Esophagus squamous epithelium (tissue), 5 donors: ENCODE data around the gene SMAD7. TPM values are rescaled to one million over a fixed set of nuclear protein-coding genes. Genes with fewer than 3 reads are reported as not detected.
A peak's percentile ranks its signal among the peaks of the same experiment; 100 is the strongest.

Source experiments
- DNase-seq: peaks from one replicate; lab custom pipeline; 2025; lab: John Stamatoyannopoulos, UW
- H3K27ac ChIP-seq, 4 donors: fragments of 200-600 bp; sonication (generic); one replicate each; pipeline ENCODE4 v1.5.1; 2016 to 2019; ENCODE audit warnings: mild to moderate bottlenecking in 1 of 4
- H3K27me3 ChIP-seq, 4 donors: fragments of 200-600 bp; sonication (generic); 1 replicate in 3 of 4; 2 replicates in 1 of 4; pipeline versions ENCODE4 v1.5.1 to v1.6.0; 2017 to 2021; ENCODE audit warnings: antibody characterized with exemption in 1 of 4
- H3K36me3 ChIP-seq, 3 donors: fragments of 200-600 bp; sonication (generic); one replicate each; pipeline ENCODE4 v1.5.1; 2016 to 2019
- H3K4me1 ChIP-seq, 3 donors: fragments of 200-600 bp; sonication (generic); one replicate each; pipeline ENCODE4 v1.5.1; 2017 to 2019
- H3K4me3 ChIP-seq, 4 donors: fragments of 200-600 bp; sonication (generic); 1 replicate in 3 of 4; 2 replicates in 1 of 4; pipeline ENCODE4 v1.5.1; 2016 to 2019; ENCODE audit warnings: mild to moderate bottlenecking in 2 of 4, moderate library complexity in 1 of 4
- H3K9me3 ChIP-seq, 3 donors: fragments of 200-600 bp; sonication (generic); one replicate each; pipeline ENCODE4 v1.5.1; 2016 to 2019
- CTCF ChIP-seq, 6 experiments: fragments of 450-650 bp in 4 of 6; fragments of 200-600 bp in 2 of 6; sonication (generic) in 2 of 6; IDR thresholded peaks; one replicate each; pipeline ENCODE4 v1.5.1; 2016 to 2019; ENCODE audit warnings: antibody characterized with exemption in 6 of 6, mild to moderate bottlenecking in 4 of 6, moderate library complexity in 4 of 6
- POLR2A ChIP-seq, 4 donors: fragments of 450-650 bp; IDR thresholded peaks; one replicate each; pipeline ENCODE4 v1.6.1; 2017; ENCODE audit warnings: antibody characterized with exemption in 4 of 4, mild to moderate bottlenecking in 4 of 4, moderate library complexity in 3 of 4
- WGBS, 2 donors: methylation state at CpG; one replicate each; pipeline ENCODE4 v1.1.5; 2018; 5-methylcytosine and 5-hydroxymethylcytosine counted together
- intact Hi-C: fragments of 100-400 bp; cut with DNase I; formaldehyde crosslinking; loops from one replicate; pipeline ENCODE4 v1.15.0; 2022
- total RNA-seq, 4 donors: library from RNA; depleted of rRNA; stranded (reverse); fragments of >200 nt; gene quantifications; one replicate each; pipeline ENCODE4 v1.1.0, GENCODE V29; 2016
- donor health status: DM: yes; HTN: yes; CAD: no.

The SMAD7 gene
- total RNA-seq, 4 donors from 2014 or later: 4.2 to 26.5 (median 9.0) TPM

DNA sequence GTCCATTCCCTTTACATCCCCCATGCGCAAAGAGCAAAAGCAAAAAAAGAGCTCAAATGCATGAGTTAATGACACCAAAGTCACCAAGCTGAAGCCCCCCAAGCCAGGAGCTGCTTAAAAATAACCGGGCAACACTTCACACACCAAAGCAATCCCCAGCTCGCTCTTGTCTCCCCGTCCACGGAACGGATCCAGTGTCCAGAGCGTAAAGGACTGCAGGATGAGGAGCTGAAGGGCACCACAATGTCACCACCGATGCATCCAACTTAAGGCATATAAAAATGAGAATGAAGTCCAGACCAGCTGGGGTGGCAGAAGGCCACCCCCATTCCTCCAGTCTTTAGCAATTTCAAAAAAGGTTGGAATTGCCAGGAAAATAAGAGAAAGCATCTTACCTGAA lies 8.7 kb downstream of the SMAD7 start:
- no peaks in the 10 kb centered on the region for H3K9me3 ChIP-seq
- intact Hi-C loops: no loop called here
- WGBS, 2 donors: 64 to 75% methylated on average over 4 to 8 of the region's 8 CpGs
- no peak overlapping the region for H3K4me3 ChIP-seq
- DNase-seq: no peak
- peaks cover 0 to 34% (median 0%) of the 10 kb centered on the region in 3 donors for H3K36me3 ChIP-seq
- TF ChIP-seq POLR2A (IDR thresholded peaks at IDR 0.05) (no peak), CTCF (IDR thresholded peaks at IDR 0.05) (no peak)
- H3K27ac ChIP-seq: peak overlapping the region in 3 of 4 donors; percentile 26 to 70 (median 69)
- no peaks in the 10 kb centered on the region for H3K27me3 ChIP-seq
- H3K4me1 ChIP-seq: peaks cover 43 to 100% (median 97%) of the 10 kb centered on the region in 3 donors

DNA sequence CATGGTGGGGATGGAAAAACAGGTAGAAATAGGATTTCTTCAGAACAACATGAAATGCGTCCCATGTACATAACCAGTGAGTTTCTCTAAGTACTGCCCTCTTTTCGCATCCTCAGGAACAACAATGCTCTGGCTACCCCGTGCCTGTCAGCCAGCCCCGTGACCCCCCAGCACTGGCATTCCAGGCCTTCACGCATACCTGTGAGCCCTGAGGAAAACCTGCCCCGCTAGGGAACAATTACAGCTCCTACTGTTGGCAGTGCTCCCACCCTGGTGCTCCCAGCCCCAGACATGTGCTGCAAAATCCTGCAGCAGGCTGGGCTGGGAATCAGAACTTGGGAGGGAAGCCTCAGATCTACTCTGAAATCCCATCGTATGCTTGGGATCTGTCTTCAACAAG lies 9.1 kb downstream of the SMAD7 start:
- 69 to 100% methylated on average over 2 to 3 of the region's 7 CpGs for WGBS, 2 donors
- DNase-seq: no peak

GRCh38 chr18:48940854-48941611 lies 9.7 kb downstream of the SMAD7 start:
- no peak for DNase-seq
- peaks cover 0 to 34% (median 0%) of the 10 kb centered on the region in 3 donors for H3K36me3 ChIP-seq
- H3K4me1 ChIP-seq: peaks cover 41 to 100% (median 94%) of the 10 kb centered on the region in 3 donors
- H3K4me3 ChIP-seq: peak overlapping the region in 1 of 4 donors; percentile 21
- no peaks in the 10 kb centered on the region for H3K9me3 ChIP-seq
- peak overlapping the region in 3 of 4 donors; percentile 53 to 70 (median 69) for H3K27ac ChIP-seq
- TF ChIP-seq POLR2A (IDR thresholded peaks at IDR 0.05) (no peak), CTCF (IDR thresholded peaks at IDR 0.05) (no peak)
- 31 to 65% methylated on average over 12 to 13 of the region's 14 CpGs for WGBS, 2 donors
- H3K27me3 ChIP-seq: no peaks in the 10 kb centered on the region
- intact Hi-C loops: no loop called here

More for the DNA sequence above, 9.1 kb downstream of the SMAD7 start:
- no peaks in the 10 kb centered on the region for H3K27me3 ChIP-seq
- peaks cover 43 to 100% (median 97%) of the 10 kb centered on the region in 3 donors for H3K4me1 ChIP-seq
- TF ChIP-seq CTCF (IDR thresholded peaks at IDR 0.05) (no peak), POLR2A (IDR thresholded peaks at IDR 0.05) (no peak)
- peak overlapping the region in 3 of 4 donors; percentile 26 to 70 (median 69) for H3K27ac ChIP-seq
- peak overlapping the region in 1 of 4 donors; percentile 21 for H3K4me3 ChIP-seq
- intact Hi-C loops: no loop called here
- H3K9me3 ChIP-seq: no peaks in the 10 kb centered on the region
- peaks cover 0 to 34% (median 0%) of the 10 kb centered on the region in 3 donors for H3K36me3 ChIP-seq

GRCh38 chr18:48939205-48940097 lies 11.3 kb downstream of the SMAD7 start:
- peak overlapping the region; percentile 52 to 85 (median 62) for H3K27ac ChIP-seq
- intact Hi-C loops: no loop called here
- no peak for DNase-seq
- no peaks in the 10 kb centered on the region for H3K9me3 ChIP-seq
- no peaks in the 10 kb centered on the region for H3K27me3 ChIP-seq
- peaks cover 0 to 20% (median 0%) of the 10 kb centered on the region in 3 donors for H3K36me3 ChIP-seq
- H3K4me1 ChIP-seq: peaks cover 43 to 100% (median 91%) of the 10 kb centered on the region in 3 donors
- no peak for TF ChIP-seq POLR2A (IDR thresholded peaks at IDR 0.05)
- no peak for TF ChIP-seq CTCF (IDR thresholded peaks at IDR 0.05)
- 3 to 7% methylated on average over 8 of the region's 16 CpGs for WGBS, 2 donors
- peak overlapping the region in 3 of 4 donors; percentile 24 to 54 (median 32) for H3K4me3 ChIP-seq
